Right hindlimb (tissue), 1 donor: ENCODE results near the gene TM9SF4.
"Not testable (repeated sequence)": the region's sequence is repeated elsewhere in the genome, so short reads cannot be mapped to it uniquely, and the experiment has no call there.

Experiments
- DNase-seq: peaks from one replicate; pipeline ENCODE4 v3.0.0-alpha.2; 2018

TM9SF4 gene

DNA sequence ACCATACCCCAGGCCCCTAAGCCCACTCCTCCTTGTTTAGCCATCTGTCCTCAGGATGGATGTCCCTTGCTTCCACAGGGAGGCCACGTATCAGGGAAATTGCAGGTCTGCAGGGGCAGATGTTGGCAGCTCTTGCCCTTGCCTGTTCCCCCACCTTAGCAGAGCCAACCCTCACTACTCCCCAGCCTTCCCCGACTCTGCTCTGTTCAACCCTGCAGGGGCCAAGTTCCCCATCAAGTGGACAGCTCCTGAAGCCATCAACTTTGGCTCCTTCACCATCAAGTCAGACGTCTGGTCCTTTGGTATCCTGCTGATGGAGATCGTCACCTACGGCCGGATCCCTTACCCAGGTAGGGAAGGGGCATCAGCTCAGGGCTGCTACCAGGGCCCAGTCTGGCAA lies 10.7 kb upstream of the TM9SF4 start:
- DNase-seq, result no peak

- no peak for DNase-seq
Observed at GRCh38 chr20:32108814-32109391, 611 bp upstream of the TM9SF4 start.

DNA sequence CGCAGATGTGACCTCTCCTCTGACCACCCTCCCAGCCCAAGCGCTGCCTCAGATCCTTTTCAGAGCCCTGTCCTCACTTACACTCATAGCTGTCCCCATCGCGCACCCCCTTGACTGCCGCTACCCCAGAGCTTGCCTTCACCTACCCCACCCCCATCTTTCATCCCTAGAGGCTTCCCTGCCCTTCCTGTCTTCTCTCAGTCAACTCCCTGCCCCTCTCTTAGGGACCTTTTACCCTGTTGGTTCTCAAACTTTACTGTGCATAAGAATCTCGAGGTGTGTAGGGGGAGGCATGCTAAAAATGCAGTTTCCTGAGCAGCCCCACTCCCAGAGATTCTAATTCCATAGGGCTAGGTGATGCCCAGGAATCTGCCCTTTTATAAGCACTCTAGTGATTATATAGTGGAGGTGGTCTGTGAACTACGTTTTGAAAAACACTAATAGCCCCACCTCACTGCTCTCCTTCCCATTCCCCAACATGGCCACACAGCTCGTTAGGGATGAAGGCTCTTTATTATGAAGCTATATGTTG lies 725 bp downstream of the TM9SF4 start:
- no peak for DNase-seq

DNA sequence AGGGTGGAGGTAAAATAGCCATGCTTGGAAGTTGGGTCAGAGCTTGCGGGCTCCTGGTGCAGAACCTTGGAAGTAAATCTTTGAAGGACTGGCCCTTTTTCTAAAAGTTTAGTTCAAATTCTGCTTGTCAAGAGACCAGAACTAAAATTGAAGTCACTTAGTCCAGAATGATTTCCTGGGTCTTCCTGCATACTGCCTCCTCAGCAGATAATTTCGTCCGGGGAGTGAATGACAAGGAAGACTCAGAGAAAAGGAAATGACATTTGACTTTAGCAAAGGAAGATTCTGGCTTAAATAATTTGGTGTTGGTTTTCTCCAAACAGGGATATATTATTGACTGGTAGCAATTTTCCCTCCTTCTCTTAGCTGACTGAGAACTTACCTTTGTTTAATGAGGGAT lies 1.2 kb downstream of the TM9SF4 start:
- no peak for DNase-seq

GRCh38 chr20:32111156-32111686 lies 1.7 kb downstream of the TM9SF4 start:
- DNase-seq, result no peak

- DNase-seq, result no peak
Observed at GRCh38 chr20:32111753-32112152, 2.2 kb downstream of the TM9SF4 start.

DNA sequence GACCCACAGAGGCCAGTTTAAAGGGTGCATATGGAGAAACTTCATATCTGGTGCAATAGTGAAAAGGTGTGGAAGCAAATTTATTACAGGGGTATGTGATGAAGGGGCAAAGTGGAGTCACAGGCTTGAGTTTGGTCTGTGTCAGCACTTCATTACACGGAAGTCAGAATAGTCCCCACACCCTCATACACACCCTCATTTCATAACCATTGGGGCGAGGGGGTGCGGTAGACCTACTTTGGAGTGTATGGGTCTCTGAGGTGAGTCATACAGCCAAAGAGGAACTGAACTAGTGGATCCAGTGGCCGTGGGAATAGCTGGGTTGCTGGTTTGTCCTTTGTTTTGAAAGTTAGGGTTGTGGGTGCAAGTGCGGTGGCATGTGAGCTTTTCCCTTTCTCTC lies 3.3 kb downstream of the TM9SF4 start:
- DNase-seq, result no peak

GRCh38 chr20:32113591-32114260 lies 4.2 kb downstream of the TM9SF4 start:
- DNase-seq, result no peak

- DNase-seq, result no peak
Observed at GRCh38 chr20:32114305-32114960, 4.9 kb downstream of the TM9SF4 start.

- no peak for DNase-seq
Observed at GRCh38 chr20:32115211-32115767, 5.8 kb downstream of the TM9SF4 start.

- no peak for DNase-seq
Observed at GRCh38 chr20:32116079-32116521, 6.6 kb downstream of the TM9SF4 start.

- not testable (repeated sequence) for DNase-seq
Observed at GRCh38 chr20:32116796-32117195, 7.3 kb downstream of the TM9SF4 start.

DNA sequence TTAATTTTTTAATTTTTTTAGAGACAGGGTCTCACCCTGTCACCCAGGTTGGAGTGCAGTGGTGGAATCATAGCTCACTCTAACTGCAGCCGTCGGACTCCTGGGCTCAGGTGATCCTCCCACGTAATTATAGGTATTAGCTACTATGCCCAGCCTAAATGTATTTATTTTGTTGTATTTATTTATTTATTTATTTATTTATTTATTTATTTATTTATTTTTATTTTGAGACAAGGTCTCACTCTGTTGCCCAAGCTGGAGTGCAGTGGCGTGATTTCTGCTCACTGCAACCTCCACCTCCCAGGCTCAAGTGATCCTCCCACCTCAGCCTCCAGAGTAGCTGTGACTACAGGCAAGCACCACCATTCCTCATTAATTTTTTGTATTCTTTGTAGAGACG lies 8.9 kb downstream of the TM9SF4 start:
- not testable (repeated sequence) for DNase-seq

DNA sequence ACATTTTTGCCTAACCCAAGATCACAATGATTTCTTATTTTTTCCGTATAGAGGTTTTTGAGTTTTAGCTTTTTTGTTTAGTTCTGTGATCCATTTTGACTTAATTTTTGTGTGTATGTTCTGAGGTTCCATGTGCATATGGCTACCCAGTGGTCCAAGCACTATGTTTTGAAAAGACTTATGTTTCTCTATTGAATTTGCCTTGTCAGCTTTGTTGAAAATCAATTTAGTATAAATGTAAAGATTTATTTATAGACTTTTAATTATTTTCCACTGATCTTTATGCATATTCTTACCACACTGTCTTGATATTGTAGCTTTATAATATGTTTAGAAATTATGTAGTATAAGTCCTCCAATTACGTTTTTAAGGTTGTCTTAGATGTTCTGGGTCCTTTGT lies 10.2 kb downstream of the TM9SF4 start:
- DNase-seq, result no peak

- DNase-seq, result not testable (repeated sequence)
Observed at GRCh38 chr20:32121908-32122307, 12.4 kb downstream of the TM9SF4 start.

GRCh38 chr20:32123088-32123487 lies 13.6 kb downstream of the TM9SF4 start:
- DNase-seq, result no peak

DNA sequence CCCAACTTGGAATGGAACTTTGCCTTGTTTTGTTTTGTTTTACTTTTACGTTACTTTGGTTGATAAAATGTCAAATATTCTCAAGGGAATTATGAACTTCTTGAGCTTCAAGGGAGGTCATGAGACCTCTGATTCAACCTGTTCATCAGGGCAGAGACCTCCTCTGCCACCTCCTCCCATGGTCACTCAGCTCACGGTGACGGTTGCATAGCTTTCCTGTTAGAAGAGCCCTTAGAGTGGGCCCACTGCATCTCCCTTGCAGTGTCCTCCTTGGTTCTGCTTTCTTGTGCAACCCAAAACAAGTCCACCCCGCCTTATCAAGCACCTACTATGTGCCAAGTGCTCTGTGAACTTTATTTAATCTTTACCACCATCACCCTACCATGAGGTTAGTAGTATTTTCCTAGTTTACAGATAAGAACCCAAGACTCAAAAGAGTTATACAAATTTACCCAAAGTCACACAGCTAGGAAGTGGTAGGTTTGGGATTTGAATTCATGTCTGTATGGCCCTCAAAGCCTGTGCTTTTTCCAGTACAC lies 15.5 kb downstream of the TM9SF4 start:
- no peak for DNase-seq

- DNase-seq, result no peak
Observed at GRCh38 chr20:32125506-32125905, 16.0 kb downstream of the TM9SF4 start.

- no peak for DNase-seq
Observed at GRCh38 chr20:32126919-32127318, 17.4 kb downstream of the TM9SF4 start.

DNA sequence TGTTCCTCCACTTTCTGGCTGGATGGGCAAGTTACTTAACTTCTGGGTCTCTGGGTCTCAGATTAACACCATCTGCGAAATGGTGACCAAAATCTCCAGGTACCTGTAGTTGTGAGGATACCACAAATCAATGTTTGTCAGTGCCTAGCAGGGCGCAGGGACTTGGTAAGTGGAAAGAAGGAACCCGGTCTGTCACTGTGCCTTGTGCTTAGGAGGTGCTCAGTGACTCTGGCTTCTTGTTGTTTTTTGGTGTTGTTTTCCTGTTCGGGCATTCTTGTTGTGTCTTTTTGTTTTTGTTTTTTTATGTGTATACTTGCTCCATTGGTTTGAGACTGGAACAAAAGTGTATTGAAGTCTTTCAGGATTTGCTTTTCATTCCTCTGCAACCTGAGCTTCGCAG lies 17.8 kb downstream of the TM9SF4 start:
- DNase-seq, result no peak

DNA sequence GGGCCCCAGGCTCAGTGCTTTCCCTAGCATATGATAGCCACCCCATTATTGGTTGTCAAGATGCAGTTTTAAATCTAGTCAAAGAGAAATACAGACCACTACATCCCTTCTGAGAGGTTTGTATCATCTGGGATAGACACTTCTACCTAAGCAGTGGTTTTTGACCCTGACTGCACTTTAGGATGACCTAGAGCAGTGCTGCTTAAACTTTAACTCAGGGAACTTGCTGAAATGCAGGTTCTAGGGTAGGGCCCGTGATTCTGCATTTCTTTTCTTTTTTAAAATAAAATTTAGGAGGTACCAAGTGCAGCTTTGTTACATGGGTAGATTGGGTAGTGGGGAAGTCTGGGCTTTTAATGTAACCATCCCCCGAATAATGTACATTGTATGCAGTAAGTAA lies 18.7 kb downstream of the TM9SF4 start:
- DNase-seq, result no peak

- no peak for DNase-seq
Observed at GRCh38 chr20:32129863-32130262, 20.3 kb downstream of the TM9SF4 start.

- DNase-seq, result no peak
Observed at GRCh38 chr20:32130352-32130751, 20.8 kb downstream of the TM9SF4 start.
